Epithelial cell of proximal tubule (primary cell): ENCODE measurements around the gene EID2. TPM values are rescaled to one million over a fixed set of nuclear protein-coding genes. Genes with fewer than 3 reads are reported as not detected.

Experiments
- DNase-seq: peaks from one replicate; pipeline ENCODE4 v3.0.0-alpha.2; 2011; ENCODE audit warnings: low read depth
- H3K4me3 ChIP-seq: 2 replicates; pipeline ENCODE4 v1.5.1; 2011; ENCODE audit warnings: low read depth, mild to moderate bottlenecking, low read length
- total RNA-seq: library from RNA; depleted of rRNA; stranded (reverse); fragments of >200 nt; gene quantifications from 2 replicates; pipeline ENCODE4 v1.2.3, GENCODE V29; 2015
- TF ChIP-seq, protein P1 (sequence below): conservative IDR thresholded peaks from 2 replicates; pipeline ENCODE4 v1.5.1; 2012; ENCODE audit warnings: low read depth, mild to moderate bottlenecking, low read length

EID2 gene
- 12.3 and 20.8 TPM in 2 replicates for total RNA-seq

DNA sequence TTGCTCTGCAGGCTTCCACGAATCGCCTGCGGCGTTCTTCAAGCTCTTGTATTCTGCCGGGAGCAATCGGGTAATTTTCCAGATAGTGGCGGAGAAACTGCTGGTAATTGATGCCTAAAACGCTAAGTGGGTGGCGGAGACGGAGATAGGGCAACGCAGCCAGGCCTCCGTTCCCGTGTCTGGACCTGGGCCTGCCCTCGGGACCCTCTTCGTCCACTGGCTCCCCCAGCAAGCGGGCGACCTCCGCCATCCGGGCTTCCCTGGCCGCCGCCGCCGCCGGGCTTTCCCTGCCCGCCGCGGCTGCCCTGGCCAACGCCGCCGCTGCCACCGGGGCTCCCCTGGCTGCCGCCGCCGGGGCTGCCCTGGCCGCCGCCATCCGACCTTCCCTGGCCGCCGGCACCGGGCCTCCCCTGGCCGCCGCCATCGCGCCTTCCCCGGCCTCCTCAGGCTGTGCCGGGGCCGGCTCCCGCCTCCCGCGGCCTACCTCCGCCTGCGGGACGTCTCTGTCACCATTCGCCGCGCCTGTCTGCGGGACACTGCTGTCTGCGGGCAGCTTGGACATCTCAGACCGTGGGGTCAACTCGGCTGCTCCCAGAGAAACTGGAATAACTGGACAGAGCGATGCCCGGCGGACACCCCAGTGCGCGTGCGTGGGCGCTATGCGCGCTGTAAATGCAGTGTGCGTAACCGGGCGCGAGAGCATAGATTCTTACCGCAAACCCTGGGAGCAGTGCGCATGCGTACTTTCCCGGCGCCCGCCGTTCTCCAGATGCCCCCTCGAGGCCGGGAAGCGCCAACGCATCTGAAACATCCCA is at the start of gene EID2:
Gene EID2 (minus strand): TSS at position 644 of the 815 bp plus-strand sequence. CDS start 82 bp downstream, at position 562.
- peak; percentile 33 for DNase-seq

DNA sequence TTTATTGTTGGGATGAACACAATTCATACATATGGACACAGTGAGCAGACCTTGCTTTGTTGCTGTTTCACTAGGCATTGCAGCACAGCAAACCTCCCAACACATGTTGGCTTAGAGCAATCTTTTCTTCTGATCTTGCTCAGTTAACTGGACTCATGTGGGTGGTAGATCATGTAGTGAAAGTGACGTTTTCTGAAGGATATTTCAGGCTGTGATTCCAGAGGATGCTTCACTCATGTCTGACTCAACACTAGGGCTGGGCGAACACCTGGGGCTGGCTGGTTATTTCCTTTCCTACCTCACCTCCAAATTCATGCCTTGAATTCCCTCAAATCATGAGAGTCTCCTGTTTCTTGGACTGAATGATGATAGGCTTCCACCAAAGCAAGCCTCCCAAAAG is 48.1 kb upstream of the EID2 start:
- TF ChIP-seq, protein P1, sequence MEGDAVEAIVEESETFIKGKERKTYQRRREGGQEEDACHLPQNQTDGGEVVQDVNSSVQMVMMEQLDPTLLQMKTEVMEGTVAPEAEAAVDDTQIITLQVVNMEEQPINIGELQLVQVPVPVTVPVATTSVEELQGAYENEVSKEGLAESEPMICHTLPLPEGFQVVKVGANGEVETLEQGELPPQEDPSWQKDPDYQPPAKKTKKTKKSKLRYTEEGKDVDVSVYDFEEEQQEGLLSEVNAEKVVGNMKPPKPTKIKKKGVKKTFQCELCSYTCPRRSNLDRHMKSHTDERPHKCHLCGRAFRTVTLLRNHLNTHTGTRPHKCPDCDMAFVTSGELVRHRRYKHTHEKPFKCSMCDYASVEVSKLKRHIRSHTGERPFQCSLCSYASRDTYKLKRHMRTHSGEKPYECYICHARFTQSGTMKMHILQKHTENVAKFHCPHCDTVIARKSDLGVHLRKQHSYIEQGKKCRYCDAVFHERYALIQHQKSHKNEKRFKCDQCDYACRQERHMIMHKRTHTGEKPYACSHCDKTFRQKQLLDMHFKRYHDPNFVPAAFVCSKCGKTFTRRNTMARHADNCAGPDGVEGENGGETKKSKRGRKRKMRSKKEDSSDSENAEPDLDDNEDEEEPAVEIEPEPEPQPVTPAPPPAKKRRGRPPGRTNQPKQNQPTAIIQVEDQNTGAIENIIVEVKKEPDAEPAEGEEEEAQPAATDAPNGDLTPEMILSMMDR: no peak
- no peak overlapping the region for H3K4me3 ChIP-seq
- DNase-seq: no peak

More for the DNA sequence above, at the start of gene EID2:
- TF ChIP-seq, protein P1: peak; percentile 73
- H3K4me3 ChIP-seq: peak within 1 kb of the TSS; percentile 78

GRCh38 chr19:39587496-39587895 is 47.5 kb upstream of the EID2 start:
- TF ChIP-seq, protein P1: no peak
- no peak for DNase-seq
- H3K4me3 ChIP-seq: no peak overlapping the region

- no peak overlapping the region for H3K4me3 ChIP-seq
- no peak for DNase-seq
- TF ChIP-seq, protein P1: no peak
Observed at GRCh38 chr19:39582891-39583625, 43.1 kb upstream of the EID2 start.

DNA sequence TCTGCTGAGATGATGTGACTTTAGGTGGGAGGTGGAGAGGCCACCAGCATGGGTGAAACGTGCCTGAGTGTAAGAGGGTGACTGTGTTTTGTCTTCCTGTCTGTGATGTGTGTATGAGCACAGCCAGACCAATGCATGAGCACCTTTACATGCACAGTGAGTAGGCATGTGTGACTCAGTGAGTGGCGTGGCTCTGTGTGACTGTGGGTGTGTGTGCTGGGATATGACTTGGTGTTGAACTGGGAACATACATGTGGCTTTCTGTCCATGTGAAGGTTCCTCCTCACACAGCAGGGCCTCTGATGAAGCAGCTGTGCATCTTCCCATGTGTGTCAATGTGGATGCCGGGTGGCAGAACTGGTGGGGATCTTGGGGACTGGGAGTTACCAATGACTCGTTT is 42.5 kb upstream of the EID2 start:
- H3K4me3 ChIP-seq: no peak overlapping the region
- TF ChIP-seq, protein P1: no peak

GRCh38 chr19:39568604-39569003 is 28.6 kb upstream of the EID2 start:
- TF ChIP-seq, protein P1: no peak
- no peak for DNase-seq
- no peak overlapping the region for H3K4me3 ChIP-seq

More for the DNA sequence above, 42.5 kb upstream of the EID2 start:
- DNase-seq: no peak

DNA sequence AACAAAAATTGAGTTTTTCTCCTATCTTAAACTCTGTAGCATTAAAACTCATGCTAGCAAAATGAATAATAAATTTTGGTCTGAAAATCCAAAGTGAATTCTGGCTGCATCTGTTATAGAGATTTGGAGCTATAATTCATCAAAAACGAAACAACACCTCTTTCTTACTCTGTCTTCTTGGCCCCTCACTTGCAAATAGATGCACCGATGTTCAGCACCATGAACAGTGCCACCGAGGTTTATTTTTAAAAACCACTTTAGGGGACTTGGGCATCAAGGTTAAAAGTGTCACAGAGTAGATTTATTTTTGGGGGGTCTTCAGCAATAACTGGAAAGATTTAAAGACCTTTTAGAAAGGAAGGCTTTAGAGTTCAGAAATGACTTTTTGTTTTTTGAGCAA is 26.1 kb upstream of the EID2 start:
- no peak for DNase-seq
- TF ChIP-seq, protein P1: no peak
- H3K4me3 ChIP-seq: no peak overlapping the region
